NCI-H748 (cell line): ENCODE data around the gene RSF1.

Experiments used
- DNase-seq: peaks from one replicate; lab custom pipeline; 2025; ENCODE audit not compliant: unreplicated experiment; lab: John Stamatoyannopoulos, UW

The RSF1 gene

DNA sequence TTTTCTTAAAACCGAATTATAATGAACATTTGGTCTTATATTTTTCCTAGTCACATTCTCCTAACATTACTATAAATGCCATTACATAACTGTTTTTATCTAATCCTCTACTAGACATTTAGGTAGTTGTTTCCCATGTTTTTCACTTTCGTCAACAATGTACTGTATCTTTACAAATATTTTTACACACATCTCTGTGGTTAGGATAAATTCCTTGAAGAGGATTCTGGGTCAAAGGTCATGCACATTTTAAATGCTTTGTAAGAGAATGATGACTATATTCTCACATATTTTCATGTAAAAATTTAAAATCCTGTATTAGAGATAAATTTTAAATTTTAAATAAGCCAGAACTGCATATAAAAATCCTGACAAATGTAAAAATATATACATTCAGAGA lies 121.6 kb downstream of the RSF1 start:
- no peak for DNase-seq

DNA sequence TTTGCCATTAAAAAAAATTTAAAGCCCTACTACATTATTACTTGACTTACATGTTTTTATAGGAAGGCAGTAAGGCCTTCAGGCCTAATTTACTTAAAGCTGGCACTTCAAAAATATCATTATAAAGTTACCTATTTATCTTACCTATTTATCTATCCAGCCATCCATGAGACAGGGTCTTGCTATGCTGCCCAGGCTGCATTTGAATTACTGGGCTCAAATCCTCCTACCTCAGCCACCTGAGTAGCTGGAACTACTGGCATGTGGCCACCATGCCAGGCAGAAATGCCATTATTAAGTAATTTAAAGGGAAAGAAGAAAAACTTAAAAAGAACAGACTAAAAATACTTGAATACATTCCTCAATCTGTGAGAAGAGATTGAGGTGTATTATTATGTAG lies 122.7 kb downstream of the RSF1 start:
- no peak for DNase-seq

DNA sequence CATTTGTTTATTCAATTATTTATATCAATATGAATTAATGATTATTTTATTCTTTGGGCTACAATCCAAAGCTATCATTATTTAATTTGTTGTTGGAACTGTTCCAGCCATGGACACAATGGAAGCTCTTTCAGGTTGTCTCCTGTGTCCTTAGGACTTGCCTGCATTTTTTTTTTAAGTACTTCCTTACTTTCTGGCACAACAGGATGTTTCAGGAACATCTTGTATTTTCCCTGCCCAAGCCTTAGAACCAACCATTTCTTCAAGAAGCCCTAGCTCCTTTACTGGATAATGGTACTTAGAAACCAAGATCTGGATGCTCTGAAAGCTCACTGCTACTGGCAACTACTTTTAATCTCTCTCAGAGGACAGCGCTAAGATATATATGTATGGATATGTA lies 125.1 kb downstream of the RSF1 start:
- DNase-seq, result no peak

DNA sequence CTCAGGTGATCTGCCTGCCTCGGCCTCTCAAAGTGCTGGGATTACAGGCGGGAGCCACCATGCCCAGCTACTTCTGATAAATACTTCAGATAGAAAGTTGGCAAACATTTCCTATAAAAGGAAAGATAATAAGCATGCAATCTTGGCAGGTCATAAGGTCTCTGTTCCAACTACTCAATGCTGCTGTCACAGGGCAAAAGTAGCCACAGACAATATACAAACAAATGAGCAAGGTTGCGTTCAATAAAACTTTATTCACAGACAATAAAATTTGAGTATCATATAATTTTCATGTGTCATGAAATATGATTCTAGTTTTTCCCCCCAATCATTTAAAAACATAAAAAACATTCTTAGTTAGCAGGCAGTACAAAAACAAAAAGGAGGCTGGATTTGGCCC lies 129.9 kb downstream of the RSF1 start:
- DNase-seq, result no peak

DNA sequence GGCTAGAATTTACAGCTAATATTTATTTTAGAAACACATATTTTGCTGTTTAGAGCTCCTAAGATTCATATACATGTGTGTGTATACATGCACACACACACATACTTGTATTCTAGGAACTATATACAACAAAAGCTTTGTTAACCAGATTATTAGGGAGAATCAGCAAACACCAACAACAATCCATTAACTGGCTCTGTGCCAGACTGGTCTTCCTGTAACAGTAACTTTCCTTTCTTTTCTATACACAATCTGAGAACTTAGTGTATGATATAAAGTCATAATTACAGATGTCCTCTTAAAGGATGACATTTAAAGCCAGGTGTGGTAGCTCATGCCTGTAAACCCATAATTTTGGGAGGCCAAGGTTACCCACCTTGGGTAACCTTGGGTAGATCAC lies 133.4 kb downstream of the RSF1 start:
- no peak for DNase-seq

DNA sequence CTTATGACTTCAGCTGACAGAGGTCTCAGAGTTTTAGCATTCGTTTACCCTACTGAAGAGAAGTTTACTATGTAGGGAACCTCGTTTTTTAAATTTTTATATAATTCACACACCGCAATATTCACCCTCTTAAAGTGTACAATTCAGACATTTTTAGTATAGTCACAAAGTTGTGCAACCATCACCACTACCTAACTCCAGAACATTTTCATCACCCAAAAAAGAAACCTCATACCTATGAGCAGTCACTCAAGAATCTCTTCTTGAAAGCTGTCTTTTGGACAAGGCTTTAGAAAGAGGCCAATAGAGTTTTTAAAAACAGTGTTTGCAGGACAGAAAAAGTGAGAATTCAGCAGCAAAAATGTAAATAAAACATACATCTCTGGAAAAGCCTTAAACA lies 143.4 kb downstream of the RSF1 start:
- DNase-seq, result no peak

DNA sequence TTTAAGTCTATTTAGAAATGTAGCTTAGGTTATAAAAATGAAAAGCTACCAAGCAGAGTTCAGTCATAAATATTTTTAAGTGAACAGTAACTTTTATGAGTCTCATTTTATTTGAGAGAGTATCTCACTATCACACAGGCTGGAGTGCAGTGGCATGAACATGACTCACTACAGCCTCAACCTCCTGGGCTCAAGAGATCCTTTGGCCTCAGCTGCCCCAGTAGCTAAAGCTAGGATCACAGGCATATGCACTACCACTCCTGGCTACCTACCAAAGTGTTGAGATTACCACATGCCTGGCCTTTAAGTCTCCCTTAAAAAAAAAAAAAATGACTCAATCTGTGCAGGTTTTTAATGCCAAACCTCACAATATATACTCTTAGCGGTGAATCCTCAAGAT lies 148.3 kb downstream of the RSF1 start:
- DNase-seq, result no peak

DNA sequence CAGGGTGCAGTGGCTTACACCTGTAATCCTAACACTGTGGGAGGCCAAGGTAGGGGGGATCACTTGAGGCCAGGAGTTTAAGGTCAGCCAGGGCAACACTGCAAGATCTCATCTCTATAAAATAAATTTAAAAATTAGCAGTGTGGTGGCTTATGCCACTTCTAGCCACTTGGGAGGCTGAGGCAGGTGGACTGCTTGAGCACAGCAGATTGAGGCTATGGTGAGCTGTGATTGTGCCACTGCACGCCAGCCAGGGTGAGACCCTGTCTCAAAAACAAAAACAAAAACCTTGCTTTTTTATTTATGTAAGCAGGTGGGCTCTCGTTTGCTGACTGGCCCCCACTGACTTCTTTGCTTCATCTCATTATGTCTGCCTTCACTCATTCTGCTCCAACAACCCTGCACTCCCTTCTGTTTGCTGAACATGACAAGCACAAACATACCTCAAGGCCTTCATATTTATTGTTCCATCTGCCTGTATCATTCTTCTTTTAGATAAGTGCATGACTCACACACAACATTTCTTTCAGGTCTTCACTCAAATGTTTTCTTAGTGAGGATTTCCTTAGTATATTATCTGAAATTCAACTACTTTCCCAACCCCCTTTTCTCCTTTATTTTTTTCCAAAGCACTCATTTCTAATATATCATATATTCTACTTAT lies 150.5 kb downstream of the RSF1 start:
- DNase-seq, result no peak

DNA sequence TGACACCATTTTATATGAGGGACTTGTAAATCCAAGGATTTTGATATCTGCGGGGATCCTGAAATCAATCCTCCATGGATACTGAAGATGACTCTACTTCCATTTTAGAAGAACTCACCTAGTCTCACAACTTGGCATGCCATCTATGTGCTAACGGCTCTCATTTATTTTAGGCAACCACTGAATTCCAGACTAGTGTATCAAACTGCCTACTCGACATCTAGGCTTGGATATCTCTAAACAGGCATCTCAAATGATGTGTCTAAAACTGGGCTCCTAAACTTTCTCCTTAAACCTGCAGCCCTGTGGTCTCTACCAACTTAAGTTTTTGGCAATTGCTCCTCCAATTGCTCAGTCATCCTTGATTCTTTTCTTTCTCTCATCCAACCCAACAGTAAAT lies 151.8 kb downstream of the RSF1 start:
- no peak for DNase-seq

DNA sequence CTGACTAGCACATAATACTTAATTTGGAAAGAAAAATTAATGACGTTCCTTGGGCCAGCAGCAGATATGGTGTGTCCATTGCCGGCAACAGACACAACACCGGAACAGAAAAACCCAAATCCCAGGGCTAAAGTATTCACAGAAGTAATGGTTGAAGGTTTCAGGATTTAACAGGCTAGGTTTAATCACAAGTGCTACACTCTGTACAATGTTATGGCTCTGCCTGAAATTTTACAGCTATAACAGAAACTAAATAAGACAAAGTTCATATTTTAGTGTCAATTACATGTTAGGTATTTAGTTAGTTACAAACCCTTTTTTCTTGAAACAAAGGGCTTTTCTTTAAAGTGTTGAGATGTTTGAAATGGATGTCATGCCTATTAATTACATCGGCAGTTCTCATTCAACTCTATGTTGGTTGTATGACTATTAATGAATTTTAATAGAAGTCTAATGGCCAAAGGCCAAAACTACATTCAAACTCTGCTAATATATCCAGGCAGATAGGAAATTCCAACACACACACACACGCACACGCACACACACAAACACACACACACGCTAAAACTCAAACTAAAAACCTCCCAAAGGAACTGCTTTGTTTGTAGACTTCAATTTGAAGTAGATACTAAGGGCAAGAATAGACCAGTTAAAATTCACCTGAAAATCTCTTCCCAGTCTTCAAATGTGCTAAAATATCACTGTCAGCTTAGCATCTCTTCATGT lies 155.1 kb downstream of the RSF1 start:
- DNase-seq, result no peak

DNA sequence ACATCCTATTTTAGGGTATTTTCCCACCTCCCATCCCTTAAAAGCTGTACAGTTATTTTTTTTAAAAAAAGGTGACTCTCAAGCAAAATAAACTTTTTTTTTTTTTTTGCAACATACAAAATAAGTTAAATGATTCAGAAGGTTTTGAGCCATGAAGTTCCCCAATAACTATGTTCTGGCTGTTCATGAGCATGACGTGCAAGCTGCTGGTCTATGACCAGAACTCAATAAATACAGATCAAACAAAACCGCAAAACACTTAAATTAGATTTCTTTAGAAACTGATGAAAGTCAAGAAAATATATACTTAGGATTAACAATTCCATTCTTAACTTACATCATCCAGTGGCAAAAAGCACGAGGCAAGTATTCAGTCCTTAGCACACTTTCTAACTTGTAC lies 158.9 kb downstream of the RSF1 start:
- DNase-seq, result no peak

DNA sequence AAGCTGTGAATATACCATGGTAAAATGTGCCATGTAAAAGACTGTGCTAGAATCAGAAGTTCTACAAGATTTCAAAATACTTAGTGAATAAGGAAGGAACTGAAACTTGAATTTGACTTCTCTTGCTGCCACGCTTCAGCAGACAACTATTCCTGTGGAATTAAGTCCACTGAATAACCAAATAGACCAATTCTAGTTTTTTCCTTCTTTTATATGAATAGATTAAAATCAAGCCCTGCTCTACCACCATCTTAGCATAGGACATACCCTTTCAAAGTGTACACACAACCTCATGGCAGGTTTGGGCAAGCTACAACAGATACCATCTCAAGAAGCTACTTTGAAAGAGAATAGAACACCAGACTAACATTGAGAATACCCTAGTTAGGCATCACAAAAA lies 159.6 kb downstream of the RSF1 start:
- no peak for DNase-seq

DNA sequence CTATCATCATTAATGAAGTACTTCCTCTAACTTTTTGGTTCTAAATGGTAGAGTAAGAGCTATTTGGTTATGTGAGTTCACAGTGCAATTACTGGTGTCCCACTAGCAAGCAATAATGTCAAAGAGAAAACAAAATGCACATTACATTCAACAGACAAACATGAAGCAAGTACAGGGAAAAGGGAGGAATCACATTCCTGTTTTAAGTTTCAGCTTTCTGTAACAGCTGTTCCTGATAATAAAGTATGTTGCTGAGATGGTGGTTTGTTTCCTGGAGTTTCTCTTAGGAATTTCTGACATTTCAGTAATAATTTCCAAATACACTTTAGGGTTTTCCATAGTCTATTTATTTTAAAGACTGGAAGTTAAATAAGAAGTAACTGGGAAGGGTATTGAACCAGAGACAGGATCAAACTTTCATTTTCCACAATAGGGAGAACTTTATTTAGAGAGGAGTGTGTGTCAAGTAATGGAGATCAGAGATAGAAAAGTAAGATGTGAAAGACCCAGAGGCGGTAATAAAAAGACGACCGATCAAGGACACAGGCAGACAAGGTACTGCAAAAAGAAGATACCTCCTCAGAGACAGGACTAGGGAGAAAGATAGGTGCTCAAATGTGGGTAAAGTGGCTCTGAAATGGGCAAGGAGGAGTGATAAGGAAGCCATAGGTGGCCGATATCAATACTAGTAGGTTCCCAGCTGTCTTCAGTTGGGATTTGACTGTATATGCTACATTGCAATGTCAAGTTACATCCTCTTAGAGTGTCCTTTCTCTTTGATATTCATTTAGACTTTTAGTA lies 162.1 kb downstream of the RSF1 start:
- DNase-seq, result no peak

DNA sequence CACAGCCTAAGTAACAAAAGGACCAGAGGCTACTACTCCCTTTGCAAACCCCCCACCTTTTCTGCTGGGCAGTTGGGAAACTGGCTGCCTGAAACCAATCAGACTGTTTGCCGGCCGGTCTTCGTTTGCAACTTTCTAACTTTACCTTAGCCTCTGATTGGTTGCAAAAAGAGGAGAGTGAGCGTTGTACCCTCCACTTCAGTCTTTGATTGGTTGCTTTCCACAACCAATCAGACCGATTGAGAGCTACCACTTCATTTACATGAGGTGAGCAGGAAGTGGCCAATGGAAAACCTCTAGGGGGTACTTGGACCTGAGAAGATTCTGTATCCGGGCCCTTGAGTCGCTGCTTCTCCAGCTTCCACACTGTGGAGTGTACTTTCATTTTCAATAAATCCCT lies 164.2 kb downstream of the RSF1 start:
- no peak for DNase-seq

DNA sequence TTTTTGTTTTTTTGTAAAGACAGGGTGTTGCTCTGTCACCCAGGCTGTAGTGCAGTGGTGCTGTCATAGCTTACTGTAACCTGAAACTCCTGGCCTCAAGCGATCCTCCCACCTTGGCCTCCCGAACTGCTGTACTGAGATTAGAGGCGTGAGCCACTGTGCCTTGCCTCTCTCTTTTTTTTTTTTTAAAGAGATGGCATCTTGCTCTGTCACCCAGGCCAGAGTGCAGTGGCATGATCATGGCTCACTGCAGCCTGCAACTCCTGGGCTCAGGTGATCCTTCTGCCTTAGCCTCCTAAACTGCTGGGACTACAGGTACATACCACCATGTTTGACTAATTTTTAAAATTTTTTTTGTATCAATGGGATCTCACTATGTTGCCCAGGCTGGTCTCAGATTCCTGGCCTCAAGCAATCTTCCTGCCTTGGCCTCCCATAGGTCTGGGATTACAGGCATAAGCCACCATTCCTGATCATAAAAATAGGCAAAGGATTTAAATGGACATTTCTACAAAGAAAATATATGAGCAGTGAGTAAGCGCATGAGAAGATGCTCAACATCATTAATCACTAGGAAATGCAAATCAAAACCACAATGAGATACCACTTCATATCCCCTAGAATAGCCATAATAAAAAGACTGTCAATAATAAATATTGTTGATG lies 165.6 kb downstream of the RSF1 start:
- DNase-seq, result no peak

DNA sequence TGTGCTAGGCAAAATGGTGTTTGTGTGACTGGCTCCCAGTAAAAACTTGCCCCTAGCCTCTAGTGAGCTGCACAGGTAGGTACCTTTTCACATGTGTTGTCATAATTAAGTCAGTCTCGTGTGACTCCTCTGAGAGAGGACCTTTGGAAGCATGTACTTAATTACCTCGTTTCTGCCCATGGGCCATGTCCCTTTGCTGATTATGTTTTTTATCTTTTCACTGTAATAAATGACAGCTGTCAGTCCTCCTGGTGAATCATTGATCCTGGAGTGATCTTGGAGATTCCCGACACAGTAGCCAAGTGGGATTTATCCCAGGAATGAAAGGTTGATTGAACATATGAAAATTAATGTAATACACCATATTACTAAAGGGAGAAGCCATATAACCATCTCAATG lies 170.4 kb downstream of the RSF1 start:
- no peak for DNase-seq

DNA sequence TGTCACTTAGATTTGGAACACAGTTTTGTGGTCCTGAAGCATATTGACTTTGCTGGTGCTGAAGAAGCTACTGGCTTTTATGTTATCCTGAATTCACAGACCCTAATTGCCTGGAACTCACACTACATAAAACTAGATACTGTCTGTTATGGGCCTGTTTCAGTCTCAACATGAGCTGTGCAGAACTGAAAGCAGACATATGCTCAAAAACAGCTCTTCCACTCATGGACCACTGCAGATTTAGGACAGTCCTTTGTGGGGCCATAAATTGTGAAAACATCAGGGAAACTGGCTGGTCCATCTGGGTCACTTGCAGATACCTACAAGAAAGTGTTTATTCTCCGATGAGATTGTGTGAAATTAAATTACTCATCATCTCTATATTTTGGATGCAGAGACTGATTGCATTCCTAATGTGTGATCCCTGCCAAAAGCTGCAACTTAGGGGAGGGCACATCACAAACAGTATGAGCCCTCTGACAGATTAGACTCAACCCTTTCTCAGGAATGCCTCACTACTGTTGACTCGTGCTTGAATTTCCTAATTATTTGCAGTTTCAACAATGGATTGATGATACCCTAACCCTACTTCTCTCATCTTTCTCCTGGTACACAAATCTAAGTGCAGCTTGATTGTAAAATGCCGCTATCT lies 172.7 kb downstream of the RSF1 start:
- no peak for DNase-seq

DNA sequence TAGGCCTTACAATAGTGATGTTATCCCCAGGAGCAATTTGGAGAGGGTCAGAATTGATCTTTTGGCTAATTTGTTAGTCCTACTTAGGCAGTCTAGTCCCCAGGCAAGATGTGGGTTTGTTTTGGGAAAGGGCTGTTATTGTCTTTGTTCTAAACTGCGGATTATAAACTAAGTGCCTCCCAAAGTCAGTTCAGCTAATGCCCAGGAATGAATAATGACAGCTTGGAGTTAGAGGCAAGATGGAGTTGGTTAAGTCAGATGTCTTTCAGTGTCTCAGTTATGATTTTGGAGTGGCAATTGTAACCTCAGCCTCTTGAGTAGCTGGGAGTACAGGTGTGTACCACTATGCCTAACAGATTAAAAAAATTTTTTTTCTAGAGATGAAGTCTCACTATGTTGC lies 175.6 kb downstream of the RSF1 start:
- no peak for DNase-seq

DNA sequence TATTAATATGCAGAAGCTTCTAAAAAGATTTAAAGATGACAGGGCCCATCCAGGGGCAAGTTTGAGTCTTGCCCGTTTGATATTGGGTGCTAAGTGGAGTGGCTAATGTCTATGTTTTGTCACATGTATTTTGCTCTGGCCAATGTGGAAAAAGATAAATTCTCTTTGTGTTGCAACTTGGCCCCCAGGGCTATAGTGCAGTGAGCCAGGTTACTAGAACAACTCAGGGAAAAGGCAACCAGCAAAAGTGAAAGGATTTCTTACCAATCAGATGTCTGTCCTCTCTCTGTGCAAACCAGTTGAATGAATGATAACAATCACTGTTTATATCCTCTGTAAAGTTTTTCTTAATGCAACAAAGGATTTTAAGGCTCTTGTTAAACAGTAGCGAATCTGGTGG lies 178.3 kb downstream of the RSF1 start:
- no peak for DNase-seq

DNA sequence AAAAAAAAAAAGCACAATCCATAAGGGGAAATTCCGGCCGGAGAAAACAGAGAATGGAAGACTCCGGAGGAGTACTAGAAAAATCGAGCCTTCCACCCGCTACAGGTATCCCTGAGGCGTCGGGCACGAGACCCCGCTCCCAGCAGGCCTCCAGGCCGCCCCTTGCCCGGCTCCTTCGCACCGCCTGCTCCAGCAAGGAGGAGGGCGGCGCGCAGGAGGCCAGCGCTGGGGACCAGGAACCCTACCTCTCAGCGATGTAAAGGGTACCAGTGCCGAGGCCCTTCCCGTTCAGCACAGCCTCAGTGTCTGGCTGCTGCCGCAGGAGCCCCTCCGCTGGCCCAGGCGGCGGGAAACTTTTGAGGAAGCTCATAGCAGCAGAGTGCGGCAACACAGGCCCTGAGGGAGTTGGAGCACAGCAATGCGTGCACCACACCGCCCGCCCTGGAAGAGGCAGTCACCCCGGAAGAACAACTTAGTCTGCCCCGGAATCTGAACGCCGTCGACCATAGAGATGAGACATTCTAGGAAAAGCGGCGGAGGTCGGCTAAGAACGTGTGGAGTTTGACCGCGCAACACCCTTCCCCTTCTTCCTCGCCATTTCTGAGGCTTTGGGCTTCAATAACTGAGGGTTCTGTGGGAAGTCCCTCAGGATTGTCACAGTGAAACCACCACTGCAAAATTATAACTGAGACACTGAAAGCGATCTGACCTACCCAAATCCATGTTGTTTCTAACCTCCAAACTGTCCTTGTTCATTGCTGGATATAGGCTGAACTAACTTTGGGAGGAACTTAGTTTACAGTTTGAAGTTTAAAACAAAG lies 183.0 kb downstream of the RSF1 start, which contains the start of gene CLNS1A:
Gene CLNS1A (minus strand): TSS at position 450 of the 821 bp plus-strand sequence. CDS start 80 bp downstream, at position 370.
- DNase-seq, result peak; percentile 89
